Panc1 (cell line): ENCODE results near the gene ADGRL3. TPM values are rescaled to one million over a fixed set of nuclear protein-coding genes. Genes with fewer than 3 reads are reported as not detected.

Source experiments
- ATAC-seq: fragments of 200-7000 bp; cut with Tn5 transposase; 2 replicates; pipeline ENCODE4 v1.9.1; 2020; ENCODE audit warnings: mild to moderate bottlenecking, moderate library complexity
- BruUV-seq: library from RNA; stranded (reverse); fragments of 400-500 nt; replicated peaks from 2 replicates; lab custom pipeline; 2021; lab: Mats Ljungman, UMichigan
- CTCF ChIA-PET: fragments of 300-600 bp; sonication (Branson Sonifier 250); formaldehyde crosslinking; loops from one replicate; lab custom pipeline; 2022; ENCODE audit warnings: antibody characterized with exemption; lab: Charles Lee
- POLR2A ChIA-PET: fragments of 300-600 bp; sonication (Branson Sonifier 250); formaldehyde crosslinking; loops from one replicate; lab custom pipeline; 2022; ENCODE audit warnings: antibody characterized with exemption; lab: Charles Lee
- DNase-seq: peaks from one replicate; pipeline ENCODE4 v3.0.0-alpha.2; 2010; ENCODE audit warnings: low read depth, low spot score
- H3K27ac ChIP-seq: 2 replicates; pipeline ENCODE4 v1.5.1; 2011; ENCODE audit warnings: mild to moderate bottlenecking, low read length, inconsistent platforms
- H3K27me3 ChIP-seq: fragments of 200-500 bp; sonication (Bioruptor generic); 2 replicates; pipeline ENCODE4 v1.6.0; 2014; ENCODE audit warnings: low read length, inconsistent platforms; ENCODE audit not compliant: control insufficient read depth, insufficient read depth
- H3K36me3 ChIP-seq: fragments of 200-500 bp; sonication (Bioruptor generic); 2 replicates; pipeline ENCODE4 v1.5.1; 2014; ENCODE audit warnings: inconsistent platforms, mild to moderate bottlenecking, low read length, moderate library complexity; ENCODE audit not compliant: control insufficient read depth, insufficient read depth
- H3K4me1 ChIP-seq: 2 replicates; pipeline ENCODE4 v1.5.1; 2011; ENCODE audit warnings: inconsistent platforms, mild to moderate bottlenecking, low read length, moderate library complexity; ENCODE audit not compliant: control insufficient read depth, insufficient read depth
- H3K4me3 ChIP-seq, 2 experiments: 2 replicates each; pipeline ENCODE4 v1.5.1; 2011 to 2012; ENCODE audit warnings: low read depth in 2 of 2, low read length in 2 of 2, mild to moderate bottlenecking in 2 of 2, inconsistent platforms in 1 of 2, moderate library complexity in 1 of 2
- H3K9me3 ChIP-seq: fragments of 200-500 bp; sonication (Bioruptor generic); 2 replicates; pipeline ENCODE4 v1.5.1; 2014; ENCODE audit warnings: low read depth, mild to moderate bottlenecking, inconsistent platforms, low read length, moderate library complexity; ENCODE audit not compliant: control insufficient read depth, insufficient read depth
- CTCF ChIP-seq: fragments of 450-650 bp; IDR thresholded peaks from 2 replicates; pipeline ENCODE4 v1.5.1; 2017; ENCODE audit warnings: mild to moderate bottlenecking
- POLR2AphosphoS5 ChIP-seq: IDR thresholded peaks from 2 replicates; pipeline ENCODE4 v1.6.1; 2012; ENCODE audit warnings: mild to moderate bottlenecking, low read depth, low read length, moderate library complexity
- REST ChIP-seq, 2 experiments: IDR thresholded peaks; 2 replicates each; pipeline ENCODE4 v1.6.1; 2011 to 2012; ENCODE audit warnings: low read depth in 2 of 2, control low read depth in 1 of 2, low read length in 1 of 2, mild to moderate bottlenecking in 1 of 2, moderate library complexity in 1 of 2; ENCODE audit not compliant: insufficient read depth in 1 of 2
- SIN3A ChIP-seq: IDR thresholded peaks from 2 replicates; pipeline ENCODE4 v1.6.1; 2012; ENCODE audit warnings: low read depth, mild to moderate bottlenecking, low read length, moderate library complexity, borderline replicate concordance; ENCODE audit not compliant: insufficient read depth
- TCF7L2 ChIP-seq: IDR thresholded peaks from 2 replicates; pipeline ENCODE4 v1.6.1; 2011; ENCODE audit warnings: mild to moderate bottlenecking, low read depth, low read length, inconsistent platforms
- in situ Hi-C: cut with HindIII; loops from 2 replicates; pipeline ENCODE4 v1.10.0; 2016; ENCODE audit warnings: low sequenced_read_pairs, low pct_unique_long_range_greater_than_20kb
- intact Hi-C: fragments of 100-400 bp; cut with micrococcal nuclease; formaldehyde crosslinking; loops from one replicate; pipeline ENCODE4 v1.10.0; 2022; ENCODE audit not compliant: unreplicated experiment
- total RNA-seq: library from RNA; stranded (reverse); gene quantifications from one replicate; pipeline ENCODE4 v1.2.1, GENCODE V29; 2021; ENCODE audit not compliant: unreplicated experiment

The ADGRL3 gene
- total RNA-seq, 1 experiment from 2014 or later: 0.23 TPM

- in situ Hi-C loops (no loop called here), intact Hi-C loops (no loop called here)
- Histone ChIP-seq H3K4me3 (no peak overlapping the region), H3K9me3 (no peaks in the 10 kb centered on the region), H3K27me3 (no peaks in the 10 kb centered on the region), H3K4me1 (no peaks in the 10 kb centered on the region), H3K36me3 (no peaks in the 10 kb centered on the region), H3K27ac (no peak overlapping the region)
- CTCF ChIA-PET: no interaction called here
- BruUV-seq: no TSS peak
- no peak for TF ChIP-seq TCF7L2
- no peak for TF ChIP-seq CTCF
- no peak for TF ChIP-seq REST (IDR thresholded peaks at IDR 0.05; ENCODE audit: insufficient read depth in 1 of 2, low read depth in 2 of 2, low read length in 1 of 2)
- no peak for TF ChIP-seq SIN3A
- TF ChIP-seq POLR2AphosphoS5: no peak
- POLR2A ChIA-PET: no interaction called here
- no peak for DNase-seq
- no peak for ATAC-seq
Measured at GRCh38 chr4:61770456-61770855, 570.3 kb downstream of the ADGRL3 start.

GRCh38 chr4:61771056-61771455 is 570.9 kb downstream of the ADGRL3 start:
- in situ Hi-C loops (no loop called here), intact Hi-C loops (no loop called here)
- Histone ChIP-seq H3K36me3 (no peaks in the 10 kb centered on the region), H3K27me3 (no peaks in the 10 kb centered on the region), H3K9me3 (no peaks in the 10 kb centered on the region), H3K4me1 (no peaks in the 10 kb centered on the region), H3K27ac (no peak overlapping the region), H3K4me3 (no peak overlapping the region)
- BruUV-seq: no TSS peak
- no peak for ATAC-seq
- ChIA-PET POLR2A (no interaction called here), CTCF (no interaction called here)
- no peak for DNase-seq
- TF ChIP-seq TCF7L2 (no peak), REST (IDR thresholded peaks at IDR 0.05; ENCODE audit: insufficient read depth in 1 of 2, low read depth in 2 of 2, low read length in 1 of 2) (no peak), POLR2AphosphoS5 (no peak), CTCF (no peak), SIN3A (no peak)
